HuH-7 (cell line): ENCODE results near the gene OSM.

Experiments
- DNase-seq: peaks from one replicate; pipeline ENCODE4 v3.0.0; 2011; ENCODE audit warnings: low spot score

OSM gene

DNA sequence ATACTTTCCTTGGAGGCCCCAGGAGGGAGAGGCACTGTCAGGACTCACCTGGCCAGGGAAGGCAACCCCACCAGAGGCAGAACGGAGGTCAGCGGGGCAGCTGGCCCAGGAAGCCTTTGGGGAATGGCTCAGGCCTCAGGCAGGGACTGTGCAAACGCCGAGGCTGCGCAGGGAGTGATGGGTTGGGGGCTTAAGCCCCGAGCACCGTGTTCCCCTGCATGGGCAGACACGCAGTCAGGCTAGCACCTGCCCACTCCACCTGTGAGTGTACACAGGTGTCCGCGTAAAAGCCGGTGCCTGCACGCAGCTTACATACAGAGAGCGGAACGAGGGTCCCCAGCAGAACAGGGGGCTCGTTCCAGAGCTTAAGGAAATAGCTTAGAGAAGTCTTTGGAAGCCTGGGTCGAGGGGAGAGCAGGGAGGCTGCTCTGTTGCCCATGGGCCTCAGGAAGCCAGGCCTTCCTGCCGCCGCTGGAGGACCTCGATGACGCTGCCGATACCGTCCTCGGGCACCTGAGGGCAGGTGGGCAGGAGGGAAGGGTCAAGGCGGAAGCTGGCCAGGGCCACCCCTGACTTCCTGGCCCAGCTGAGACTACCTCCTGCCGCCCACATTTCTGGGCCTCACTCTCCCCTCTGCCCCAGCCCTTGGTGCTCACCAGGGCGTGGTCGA, 18.7 kb upstream of the OSM start:
- no peak for DNase-seq

DNA sequence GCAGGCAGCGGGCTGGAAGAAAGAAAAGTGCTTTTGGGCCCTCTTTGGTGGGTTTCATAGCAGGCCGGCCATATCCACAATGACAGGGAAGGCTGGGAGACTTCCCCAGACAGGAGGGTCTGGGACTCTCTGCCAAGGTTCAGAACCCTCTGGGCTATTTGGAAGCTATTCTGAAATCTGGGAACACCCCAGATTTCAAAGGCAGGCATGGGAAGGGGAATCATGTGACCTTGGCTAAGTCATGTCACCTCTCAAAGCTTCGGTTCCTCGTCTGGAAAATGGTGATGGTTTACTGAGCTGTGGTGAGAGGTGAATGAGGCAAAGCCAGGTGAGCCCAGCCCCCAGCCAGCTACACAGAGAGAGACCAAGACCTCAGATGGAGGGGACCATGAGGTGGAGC, 18.0 kb upstream of the OSM start:
- no peak for DNase-seq

DNA sequence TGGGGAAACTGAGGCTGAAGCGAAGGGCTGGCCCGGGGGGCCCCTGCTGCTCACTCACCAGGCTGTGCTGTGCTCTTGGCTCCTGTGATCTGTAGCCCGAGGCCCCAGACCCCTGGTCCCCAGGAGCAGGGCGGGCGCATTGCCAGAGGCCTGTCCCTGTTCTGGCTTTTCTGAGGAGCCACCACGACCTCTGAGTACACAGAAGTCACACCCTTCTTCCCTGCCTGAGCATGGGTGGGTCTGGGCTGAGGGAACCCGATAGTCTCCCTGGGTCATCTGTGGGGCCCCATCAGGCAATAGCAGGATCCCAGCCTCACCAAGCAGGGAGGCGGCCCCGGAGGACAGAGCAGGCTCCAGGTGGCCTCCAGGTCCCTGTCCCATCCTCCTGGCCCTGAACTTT, 17.5 kb upstream of the OSM start:
- DNase-seq = no peak

DNA sequence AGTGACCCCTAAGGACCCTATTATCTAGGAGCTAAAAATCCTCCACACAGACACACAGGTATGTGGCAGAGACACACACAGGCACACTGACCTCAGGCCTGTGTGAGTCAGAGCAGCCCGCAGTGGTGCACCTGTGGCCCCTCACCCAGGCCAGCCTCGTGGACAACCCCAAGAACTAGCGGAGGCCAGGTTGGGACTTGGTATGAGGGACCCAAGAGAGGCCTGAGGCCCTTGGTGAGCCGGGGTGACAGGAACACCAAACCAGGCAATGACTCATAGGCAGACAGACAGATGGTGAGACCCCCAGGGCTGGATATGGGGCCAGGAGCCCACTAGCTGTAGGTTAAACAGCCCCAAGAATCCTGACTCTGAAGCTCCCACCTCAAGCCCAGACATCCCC, 16.7 kb upstream of the OSM start:
- DNase-seq = no peak

DNA sequence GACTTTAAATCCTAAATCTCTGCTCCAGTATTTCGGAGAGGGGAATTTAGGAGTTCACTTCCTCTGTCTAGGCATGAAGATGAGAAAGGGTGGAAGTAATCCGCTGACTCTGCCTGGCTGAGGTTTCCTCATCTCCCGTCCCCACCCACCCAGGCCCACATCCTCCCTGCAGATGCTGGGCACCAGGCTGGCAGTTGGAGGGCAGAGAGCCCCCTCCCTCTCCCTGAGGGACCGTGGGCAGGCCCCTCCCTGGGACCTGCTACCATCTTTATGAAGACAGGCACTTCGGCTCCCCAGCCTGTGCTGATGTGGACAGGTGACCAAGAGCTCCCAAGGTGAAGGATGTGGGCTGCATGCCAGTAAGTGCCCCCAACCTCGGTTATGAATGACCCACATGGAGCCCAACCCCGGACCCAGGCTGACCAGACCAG, 16.0 kb upstream of the OSM start:
- DNase-seq = no peak

DNA sequence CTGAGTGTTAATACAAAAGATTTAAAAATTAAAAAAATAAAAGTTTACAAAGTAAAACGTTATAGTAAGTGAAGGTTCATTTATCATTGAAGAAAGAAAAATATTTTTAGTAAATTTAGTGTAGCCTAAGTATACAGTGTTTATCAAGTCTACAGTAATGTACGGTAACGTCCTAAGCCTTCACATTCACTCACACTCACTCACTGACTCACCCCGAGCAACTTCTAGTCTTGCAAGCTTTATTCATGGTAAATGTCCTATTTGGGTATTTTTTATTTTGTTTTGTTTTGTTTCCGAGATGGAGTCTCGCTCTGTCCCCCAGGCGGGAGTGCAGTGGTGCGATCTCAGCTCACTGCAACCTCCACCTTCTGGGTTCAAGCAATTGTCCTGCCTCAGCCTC, 13.9 kb upstream of the OSM start:
- no peak for DNase-seq

DNA sequence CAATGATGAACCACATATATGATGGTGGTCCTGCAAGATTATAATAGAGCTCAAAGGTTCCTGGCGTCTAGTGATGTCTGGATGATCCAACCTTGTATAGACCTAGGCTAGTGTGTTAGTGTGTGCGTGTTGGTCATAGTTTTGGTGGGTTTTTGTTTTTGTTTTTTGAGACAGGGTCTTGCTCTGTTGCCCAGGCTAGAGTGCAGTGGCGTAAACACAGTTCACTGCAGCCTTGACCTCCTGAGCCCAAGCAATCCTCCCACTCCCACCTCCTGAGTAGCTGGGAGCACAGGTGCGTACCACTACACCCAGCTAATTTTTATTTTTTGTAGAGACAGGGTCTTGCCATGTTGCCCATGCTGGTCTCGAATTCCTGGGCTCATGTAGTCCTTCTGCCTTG, 13.3 kb upstream of the OSM start:
- no peak for DNase-seq

DNA sequence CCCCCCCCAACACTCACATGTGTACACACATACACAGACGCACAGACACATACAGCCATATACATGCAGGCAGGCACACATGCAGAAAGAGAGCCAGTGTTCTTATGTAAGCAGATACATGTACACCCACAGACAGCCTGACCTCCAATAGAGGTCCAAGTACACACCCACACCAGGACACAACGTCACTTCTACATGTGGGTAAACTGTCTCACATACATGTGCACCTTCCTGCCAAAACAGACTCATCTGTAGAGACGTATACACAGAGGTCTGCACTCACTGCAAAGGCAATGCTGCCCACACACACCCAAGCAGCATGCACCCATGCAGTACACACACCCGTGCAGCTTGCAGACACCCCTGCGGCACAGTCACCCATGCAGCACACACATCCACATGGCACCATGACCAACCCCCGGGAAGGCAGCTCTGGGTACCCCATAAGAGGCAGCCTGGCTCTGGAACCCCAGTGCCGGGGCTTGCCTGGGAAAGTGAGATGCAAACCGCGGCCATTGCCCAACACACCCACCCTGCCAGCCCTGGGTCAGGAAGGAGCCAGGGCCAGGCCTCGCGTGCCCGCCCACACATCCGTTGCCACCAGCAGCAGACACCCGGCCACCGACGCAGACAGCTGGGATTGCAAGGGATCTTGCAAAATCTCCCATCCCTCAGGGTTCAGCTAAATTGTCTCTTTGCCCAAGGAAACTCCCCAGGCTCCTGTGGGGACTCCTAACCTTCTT, 12.6 kb upstream of the OSM start:
- DNase-seq = no peak

DNA sequence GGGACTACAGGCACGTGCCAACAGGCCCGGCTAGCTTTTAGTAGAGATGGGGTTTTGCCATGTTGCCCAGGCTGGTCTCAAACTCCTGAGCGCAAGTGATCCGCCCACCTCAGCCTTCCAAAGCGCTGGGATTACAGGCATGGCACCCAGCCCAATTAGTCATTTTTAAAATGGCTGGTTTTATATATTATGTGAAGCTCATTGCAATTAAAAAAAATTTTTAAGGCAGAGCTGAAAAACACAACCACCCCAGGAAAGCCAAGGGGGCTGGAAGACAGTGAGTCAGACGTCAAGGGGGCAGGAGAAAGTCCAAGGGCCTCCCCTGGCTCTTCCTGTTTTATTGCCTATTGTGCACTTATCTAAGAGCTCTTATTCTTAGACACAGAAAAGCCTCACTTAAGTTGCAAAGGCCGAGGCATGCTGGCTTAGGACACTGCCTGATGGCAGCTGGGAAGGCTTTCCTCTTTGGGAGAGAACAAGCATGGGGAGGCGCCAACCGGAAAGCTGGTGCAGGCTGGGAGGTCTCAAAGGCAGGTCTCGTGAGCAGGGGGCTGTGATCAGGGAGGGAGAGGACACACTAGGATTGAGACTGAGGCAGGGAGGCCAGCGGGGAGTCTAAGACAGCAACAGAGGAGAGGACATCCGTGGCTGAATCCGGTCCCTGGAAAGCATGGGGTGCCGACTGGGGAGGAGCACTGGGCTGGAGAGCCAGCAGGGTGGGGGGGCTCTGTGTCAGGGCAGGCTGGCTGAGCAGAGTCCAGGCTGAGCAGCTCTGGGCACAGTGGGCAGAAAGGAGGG, 11.1 kb upstream of the OSM start:
- DNase-seq = no peak

DNA sequence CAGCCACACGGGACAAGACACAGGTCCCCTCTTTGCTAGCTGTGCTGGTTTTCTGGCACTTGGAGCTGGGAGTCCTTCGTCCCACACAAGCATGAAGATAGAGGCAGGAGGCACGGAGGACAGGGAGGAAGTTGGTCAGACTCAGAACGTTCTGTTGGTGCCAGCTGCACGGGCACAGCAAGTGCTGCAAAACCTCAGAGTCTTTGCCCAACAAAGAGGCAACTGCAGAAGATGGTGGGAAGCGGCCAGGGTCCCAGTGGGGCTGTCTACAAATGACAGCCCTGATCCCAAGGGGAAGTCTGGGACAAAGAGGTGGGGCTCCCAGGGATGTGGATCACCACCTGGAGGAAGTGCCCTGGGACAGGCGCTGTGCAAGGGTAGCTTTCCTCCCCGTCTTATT, 9.4 kb upstream of the OSM start:
- no peak for DNase-seq

DNA sequence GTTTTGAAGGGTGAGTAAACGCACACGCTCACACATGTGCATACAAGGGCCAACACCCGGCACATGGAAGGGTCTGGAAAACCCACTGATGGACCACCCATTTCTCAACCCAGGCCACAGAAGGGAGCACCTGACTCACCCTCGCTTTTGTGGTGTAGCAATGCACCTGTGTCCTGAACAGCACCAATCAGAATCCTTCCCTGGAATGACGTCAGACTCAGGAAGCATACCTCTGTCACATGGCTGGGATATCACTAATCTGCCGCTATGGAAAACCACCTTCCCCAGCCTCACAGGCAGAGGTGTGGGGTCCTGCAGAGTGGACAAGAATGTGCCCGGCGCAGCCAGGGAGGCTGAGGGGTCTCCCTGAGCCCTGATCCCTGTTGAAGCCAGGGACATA, 9.0 kb upstream of the OSM start:
- no peak for DNase-seq

DNA sequence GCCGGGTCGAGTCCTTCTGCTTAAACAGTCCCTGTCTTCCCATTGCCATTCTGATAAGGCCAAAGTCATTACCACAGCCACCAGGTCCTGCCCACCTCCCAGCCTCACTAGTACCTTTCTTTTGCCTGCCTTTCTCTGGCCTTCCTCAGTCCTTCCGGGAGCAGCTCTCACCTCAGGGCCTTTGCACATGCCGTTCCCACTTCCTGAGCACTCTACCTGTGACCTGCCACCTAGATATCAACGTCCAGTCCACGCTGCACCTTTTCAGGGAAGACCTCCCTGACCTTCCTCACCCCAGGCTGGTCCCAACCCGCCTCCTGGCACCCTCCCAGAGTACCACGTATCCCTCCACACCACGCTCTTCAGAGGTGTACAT, 7.8 kb upstream of the OSM start:
- DNase-seq = no peak

DNA sequence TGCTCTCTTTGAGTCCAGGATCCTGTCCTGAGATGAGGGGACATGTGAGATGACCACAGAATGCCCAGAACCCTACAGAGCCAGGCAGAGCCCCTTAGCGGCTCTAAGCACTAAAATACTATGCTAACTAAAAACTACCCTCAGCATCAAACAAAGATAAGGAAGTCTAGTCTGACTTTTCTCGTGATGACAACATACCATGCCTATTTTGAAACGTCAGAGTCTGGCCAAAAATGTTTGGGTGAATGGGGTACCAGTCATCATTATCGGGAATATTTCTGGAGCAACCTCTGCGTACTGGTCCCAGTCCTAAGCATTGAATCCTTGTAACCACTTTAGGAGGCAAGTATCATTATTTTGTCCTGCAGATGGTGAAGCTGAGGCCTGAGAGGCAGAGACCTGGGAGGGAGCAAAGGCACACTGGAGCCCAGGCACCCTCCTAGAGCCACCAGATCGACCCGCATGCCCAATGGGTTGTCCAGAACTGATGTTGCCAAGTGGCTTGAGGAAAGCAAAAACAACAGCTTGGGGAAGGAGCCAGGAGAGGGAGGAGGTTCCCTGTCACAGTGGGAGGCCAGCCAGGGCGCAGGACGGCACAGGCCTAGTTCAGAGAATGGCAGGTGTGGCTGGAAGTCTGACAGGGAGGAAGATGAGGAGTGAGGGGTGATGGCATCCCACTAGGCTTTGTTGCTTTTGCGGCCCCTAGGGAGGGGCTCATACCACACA, 7.2 kb upstream of the OSM start:
- DNase-seq = no peak

DNA sequence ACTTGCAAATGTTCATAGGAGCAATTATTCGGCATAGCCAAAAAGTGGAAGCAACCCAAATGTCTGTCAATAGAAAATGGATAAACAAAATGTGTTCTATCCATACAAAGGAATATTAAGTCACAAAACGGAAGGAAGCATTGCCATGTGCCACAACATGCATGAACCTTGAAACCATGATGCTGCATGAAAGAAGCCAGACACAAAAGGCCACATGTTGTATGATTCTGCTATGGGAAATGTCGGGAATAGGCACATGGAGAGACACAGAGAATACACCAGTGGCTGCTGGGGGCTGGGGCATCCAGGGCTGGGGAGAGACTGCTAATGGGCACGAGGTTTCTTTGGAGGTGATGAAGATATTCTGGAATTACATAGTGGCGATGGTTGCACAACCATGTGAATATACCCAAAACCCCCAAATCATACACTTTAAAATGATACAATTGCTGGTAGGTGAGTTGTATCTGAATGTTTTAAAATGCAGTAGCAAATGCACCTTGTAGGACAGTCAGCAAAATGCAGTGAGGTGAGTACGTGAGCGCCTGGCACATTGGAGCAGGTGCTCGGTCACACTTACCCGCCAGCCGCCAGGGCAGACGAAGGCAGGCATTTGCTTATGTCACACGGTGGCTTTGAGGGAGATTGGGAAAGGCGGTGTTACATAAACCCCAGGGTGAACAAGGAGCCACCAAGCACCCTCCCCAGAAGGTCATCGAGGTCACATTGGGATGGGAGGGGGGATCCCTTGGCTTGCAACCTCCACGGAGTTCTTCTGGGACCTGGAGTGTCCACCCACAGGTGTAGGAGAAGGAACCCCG, 6.3 kb upstream of the OSM start:
- no peak for DNase-seq

DNA sequence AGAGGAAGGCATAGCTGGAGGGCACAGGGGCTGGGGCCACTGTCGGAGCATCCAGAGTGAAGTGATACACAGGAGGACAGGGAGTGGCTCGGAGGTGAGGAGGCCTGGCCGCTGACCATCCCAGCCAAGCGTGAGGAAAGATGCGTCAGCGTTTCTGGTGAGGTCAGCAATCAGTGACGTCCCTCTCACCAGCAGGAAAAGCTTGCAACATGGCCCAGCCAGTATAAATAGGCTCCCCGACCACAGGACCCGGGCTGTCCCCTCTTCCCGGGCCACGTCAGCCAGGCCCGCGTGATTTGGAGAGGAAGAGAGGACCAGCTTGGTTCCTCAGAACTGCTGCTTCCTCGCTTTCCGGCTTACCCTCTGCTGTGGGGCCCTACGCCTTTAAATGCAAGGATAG, 4.2 kb upstream of the OSM start:
- no peak for DNase-seq

DNA sequence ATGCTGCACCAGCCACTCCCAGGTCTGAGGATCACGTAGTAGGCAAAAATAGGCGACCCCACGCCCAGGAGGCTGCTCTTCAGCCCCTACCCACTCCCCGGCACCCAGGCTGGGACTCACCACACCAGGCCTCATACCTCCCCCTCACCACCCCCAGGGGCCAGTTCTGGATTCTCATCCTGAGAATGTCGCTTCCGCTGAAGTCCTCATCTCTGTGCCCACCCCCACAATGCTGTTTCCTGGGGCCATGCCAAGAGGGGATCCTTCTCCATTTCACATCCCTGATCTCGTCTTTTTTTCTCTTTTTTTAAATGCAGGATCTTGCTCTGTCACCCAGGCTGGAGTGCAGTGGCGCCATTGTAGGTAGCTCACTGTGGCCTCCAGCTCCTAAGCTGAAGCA, 1.7 kb upstream of the OSM start:
- DNase-seq = no peak

DNA sequence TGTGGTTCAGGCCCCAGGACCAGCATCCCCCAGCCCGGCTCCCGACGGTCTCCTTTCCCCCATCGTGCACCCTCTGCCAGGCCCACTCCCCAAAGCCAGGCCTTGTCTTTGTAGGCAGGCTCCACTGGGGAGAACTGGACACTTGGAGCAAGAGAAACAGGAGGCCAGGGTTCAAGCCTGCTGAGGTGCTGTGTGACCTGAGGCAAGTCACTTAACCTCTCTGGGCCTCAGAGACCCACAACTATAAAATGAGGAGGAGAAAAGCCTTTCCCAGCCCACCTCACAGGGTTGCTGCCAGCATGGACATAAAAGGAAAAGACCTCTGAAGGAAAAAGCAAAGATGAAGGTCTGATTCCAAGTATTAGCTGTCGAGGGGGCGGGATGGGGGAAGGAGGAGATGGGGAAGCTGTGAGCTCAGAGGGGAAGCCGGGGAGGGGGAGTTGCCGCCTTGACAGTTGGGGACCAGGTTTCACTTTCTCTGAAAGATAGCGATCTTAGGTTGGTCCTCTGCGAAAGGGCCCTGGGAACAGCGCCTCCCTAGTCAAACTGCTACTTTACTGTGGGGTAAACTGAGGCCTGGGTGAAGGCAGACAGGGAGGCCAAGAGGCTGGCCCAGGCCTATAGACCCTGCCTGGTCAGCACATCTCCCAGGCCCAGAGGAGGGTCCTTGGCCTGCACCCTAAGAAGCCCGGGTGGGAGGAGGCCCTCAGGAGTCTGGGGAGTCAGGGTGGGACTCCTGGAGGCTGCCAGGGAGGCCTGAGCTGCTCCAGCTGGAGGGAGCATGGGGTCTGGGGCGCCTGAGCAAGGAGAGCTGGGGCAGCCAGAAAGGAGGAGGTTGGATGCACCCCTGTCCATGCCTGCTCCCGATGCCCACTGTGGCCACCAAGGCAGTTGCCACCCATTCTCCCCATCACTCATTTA, 991 bp upstream of the OSM start:
- DNase-seq = no peak

DNA sequence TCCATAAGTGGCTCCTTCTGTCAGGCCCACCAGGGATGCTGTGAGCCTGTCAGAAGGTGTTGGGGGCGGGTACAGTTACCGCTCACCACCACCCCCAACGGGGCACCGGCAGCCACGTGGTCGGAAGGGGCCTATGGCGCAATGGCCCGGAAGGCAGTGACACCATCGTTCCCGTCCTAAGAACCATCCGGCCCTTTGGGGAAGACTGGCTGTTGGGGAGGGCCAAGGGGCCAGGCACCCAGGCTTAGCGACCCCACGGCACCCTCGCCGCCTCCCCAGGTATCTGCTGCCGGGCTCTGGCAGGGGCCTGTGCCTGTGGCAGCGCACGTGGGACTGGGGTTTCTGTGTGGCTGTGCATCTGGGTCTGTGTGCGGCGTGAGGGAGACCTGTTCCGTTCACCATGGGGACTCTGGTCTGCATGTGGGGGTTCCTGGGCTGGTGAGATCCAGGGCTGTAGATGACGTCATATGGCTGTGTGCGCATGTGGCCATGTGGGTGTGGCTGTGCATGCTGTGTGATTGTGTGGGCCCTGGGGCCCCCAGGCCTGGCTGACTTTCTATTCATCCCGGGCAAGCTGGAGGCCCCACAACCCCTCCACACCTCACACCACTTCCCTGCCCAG, 717 bp downstream of the OSM start:
- no peak for DNase-seq

DNA sequence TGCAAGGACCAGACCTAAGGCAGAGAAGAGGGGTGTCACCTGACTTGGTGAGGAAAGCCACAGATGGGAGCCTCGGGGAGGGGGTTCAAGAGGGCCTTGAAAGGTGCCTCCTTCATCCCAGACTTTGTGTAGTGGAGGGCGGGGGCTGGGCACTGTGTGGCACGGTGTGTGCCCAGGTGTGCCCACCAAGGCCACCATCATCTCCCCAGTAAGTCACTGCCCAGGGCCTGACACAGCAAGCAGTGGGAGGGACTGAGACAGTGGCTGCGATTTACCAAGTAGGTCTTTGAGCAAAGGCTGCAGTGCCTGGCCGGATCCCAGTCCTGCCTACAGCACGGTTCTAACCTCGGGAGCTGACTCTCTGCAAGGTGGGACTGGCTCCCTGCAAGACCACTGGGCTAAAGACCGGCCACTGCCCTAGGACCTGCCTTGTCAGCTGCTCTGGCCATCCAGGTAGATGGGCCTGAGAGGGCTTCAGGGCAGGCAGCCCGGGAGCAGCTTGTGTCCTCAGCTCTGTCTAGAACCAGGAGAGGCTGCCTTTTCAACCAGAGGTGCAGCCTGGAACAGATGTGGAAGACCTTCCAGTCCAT, 1.4 kb downstream of the OSM start:
- DNase-seq = no peak

DNA sequence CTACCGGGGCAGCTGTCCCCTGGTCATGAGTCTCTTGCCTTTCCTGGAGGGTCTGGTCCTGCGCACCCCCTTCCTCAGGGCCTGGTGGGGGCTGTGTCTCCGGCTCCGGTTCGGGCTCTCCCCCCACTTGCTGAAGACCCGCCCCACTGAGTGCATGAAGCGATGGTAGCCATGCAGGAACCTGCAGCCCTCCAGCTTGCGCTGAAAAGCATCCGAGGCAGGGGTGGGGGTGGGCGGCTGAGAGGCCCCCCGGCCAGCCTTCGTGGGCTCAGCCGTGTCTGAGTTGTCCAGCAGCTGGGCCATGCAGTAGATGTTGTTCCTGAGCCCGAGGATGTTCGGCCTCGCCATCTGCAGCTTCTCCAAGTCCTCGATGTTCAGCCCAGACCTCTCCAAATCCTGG, 2.8 kb downstream of the OSM start:
- no peak for DNase-seq
